Inferior parietal cortex (tissue), 1 donor: ENCODE results near the gene ENO1.
"Not testable (repeated sequence)": the region's sequence is repeated elsewhere in the genome, so short reads cannot be mapped to it uniquely, and the experiment has no call there.

Experiments used
- DNase-seq: peaks from one replicate; pipeline ENCODE4 v3.0.0-alpha.2; 2016; ENCODE audit errors: extremely low spot score

The ENO1 gene

DNA sequence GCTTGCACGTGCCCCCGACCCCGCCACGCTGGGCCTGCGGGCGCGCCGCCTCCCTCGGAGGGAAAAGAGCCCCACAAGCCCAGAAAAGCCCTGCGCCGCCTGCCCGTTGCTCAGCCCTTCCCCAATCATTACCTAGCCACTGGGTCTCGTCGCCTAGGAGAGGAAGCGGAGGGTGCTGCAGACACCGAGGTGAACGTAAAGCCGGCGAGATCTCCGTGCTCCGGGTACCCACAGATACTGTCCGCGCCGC lies at the start of gene ENO1:
ENO1 (minus strand) TSS at position 239 of the 250 bp plus-strand sequence. CDS start 3,778 bp downstream, outside the sequence.
- DNase-seq: no peak

DNA sequence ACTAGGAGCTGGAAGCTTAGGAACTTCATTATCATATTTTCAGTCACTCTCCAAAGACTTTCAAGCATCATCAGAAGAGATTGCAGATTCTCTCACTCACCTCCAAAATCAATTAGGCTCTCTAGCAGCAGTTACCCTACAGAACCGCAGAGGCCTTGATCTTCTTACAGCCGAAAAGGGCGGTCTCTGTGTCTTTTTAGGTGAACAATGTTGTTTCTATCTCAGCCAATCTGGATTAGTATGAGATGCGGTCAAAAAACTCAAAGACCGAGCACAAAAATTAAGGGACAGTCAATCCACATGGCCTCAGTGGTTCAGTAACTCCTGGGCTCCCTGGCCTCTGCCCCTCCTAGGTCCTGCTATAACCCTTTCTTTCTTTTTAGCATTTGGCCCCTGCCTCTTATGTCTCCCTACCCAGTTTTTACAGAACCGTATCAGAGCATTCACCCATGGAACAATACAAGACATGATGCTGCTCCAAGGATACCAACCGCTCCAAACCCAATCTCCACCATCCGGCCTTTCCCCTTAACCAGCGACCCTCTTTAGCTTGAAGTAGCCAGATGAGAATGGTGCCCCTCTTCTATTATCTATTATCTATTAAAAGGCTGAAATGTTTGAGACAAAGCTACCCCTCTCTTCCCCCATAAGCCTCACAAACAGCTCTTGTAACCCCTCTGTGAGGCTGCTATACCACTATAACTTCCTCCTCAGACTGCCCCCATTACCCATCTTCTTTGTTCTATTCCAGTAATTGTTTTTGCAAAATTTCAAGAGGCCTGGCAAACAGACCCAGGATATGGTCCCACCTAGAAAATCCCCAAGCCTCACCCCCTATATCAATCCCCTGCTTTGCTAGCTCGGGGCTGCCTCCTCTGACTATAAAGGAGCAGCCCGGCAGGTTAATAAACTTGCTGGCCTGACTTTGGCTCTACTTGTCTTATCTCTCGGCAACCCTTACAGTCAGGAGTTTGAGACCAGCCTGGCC lies 48.5 kb upstream of the ENO1 start:
- no peak for DNase-seq

DNA sequence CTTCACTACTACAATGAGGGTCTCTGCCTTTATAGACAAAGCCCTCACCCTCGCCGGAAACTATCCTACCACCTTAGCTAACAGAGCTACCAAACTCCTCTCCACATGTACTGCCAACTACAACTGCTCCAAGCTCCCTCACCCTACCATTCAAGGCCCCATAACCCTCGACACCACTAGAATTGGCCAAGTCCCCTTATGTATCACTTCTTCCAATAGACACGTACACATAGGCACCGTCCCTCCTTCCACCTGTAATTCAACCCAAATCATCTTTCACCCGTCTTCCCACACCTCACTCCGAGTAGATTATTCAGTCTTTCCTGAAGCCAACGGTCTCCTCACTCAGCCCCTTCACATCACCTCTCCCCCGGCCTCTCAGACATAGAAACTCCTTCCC lies 47.5 kb upstream of the ENO1 start:
- DNase-seq: no peak

DNA sequence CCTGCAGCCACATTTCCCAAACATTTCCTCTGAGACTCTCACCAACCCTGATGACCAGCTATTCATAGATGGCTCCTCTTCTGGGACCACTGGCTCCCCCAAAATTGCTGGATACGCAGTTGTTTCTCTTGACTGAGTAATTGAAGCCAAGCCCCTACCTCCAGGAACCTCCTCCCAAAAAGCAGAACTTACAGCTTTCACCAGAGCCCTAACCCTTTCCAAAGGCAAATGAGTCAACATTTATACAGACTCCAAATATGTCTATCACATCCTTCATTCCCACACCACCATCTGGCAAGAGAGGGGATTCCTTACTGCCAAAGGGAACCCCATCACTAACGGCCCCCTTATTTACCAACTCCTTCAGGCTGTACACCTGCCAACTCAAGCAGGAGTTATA lies 46.9 kb upstream of the ENO1 start:
- no peak for DNase-seq

DNA sequence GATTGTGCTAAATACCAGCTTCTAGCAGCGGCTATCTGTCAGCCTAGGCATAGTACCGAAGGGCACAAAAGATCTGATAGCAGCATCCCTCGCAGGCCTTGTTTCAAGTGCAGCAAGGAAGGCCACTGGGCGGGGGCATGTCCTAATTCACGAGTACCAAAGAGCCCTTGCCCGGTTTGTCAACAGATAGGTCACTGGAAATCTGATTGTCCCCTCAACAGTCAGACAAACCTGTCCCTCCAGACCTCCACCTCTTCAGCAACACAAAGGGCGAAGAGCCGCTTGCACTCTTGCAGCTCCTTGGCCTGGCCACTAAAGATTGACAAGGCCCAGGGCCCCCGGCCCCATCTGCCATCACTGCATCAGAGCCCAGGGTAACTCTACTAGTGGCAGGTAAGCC lies 44.5 kb upstream of the ENO1 start:
- no peak for DNase-seq

DNA sequence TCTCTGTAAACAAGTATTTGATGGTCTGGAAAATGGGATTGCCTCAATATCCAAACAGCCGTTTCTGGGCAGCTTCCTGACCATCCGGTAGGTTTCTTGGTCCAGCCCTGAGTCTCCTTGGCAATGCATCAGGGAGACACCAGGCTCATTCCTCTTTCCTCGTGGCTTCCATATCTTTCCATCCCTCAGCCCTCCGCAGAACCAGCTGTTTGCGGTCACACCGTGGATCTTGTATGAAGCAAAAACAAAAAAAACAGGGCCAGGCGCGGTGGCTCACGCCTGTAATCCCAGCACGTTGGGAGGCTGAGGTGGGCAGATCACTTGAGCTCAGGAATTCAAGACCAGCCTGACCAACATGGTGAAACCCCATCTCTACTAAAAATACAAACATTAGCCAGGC lies 39.0 kb upstream of the ENO1 start:
- not testable (repeated sequence) for DNase-seq

DNA sequence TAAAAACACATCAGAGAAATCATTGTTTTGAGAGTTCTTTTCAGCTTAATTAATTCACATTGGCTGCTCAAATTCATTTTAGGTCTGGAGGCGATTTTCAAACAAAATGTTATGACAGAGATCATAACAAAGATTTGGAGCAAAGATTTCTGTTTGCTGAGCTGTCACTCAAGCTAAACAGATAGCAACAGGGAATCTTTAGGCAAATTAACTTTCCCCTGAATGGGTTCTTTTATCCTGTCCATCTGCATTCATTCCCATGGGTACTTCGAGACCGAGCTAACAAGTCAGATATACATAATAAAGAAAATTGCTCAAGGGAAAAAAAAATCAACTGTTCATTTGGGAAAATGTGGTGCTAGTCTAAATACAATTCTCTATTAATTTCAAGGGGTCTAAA lies 37.0 kb upstream of the ENO1 start:
- no peak for DNase-seq

DNA sequence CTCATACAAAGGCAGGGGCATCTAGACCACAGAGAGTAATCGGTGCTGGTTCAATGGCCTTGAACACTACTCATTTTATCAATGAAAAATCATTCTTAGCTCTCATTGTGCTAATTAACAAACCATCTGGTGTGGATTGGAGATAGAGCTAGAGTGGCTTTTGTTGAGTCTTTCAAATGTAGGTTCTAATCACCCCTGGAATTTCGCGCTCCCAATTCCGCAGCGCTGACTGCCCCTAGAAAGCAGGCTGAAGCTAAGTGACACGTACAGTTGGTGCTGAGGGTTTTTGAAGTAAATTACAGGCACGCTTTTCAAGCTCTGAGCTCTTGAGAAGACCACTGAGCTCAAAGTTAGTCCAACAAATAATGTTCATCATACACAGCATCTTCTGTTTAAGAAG lies 36.0 kb upstream of the ENO1 start:
- no peak for DNase-seq

DNA sequence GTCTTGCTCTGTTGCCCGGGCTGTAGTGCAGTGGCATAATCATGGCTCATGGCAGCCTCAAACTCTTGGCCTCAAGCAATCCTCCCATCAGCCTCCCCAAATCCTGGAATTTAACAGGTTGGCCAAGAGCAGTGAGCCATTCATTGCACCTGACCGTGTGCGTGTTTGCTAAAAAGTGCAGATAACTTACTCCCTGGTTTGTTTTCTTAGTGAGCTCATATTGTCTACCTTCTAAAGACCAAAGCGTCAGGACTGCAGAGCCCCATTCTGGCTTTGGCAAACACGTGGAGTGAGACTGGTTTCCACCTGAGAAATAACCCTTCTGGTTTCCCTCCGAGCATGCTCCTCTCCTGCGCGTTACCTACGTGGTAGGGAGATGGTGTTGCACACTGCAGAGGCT lies 35.0 kb upstream of the ENO1 start:
- no peak for DNase-seq

DNA sequence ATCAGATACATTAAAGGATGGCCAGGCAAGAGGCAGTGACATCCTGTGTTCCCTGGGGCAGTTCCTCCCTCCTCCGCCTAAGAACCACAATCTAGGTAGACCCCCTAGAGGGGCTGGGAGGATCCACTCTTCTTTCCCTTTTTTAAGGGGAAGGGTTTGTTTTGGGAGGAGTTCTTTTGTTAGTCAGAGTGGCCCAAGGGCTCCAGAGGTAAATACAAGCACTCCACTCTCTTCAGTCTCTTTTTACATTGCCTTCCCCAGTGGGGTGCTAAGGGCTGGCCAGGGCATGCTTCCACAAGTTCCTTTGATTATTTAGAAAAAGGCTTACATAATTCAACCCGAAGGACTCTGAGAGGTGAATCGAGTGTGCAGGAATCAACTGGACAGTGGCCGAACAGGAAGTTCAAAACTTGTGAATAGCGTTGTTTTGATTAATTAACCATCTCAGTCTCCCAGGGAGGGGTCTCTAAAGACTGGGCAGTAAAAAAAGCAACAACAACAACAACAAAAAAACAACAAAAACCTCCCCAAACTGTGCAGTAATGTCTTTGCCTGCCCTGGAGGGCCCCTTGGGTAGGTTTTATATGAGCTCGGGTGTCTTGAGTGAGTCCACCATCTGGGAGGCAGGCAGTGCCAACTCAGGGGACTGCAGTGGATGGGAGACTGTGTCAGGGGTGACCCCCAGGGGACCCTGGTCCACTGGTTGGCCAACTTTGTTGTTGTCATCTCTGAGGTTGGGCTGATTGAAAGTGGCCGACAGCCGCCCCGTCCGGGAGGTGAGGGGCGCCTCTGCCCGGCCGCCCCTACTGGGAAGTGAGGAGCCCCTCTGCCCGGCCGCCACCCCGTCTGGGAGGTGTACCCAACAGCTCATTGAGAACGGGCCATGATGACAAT lies 33.2 kb upstream of the ENO1 start:
- no peak for DNase-seq

DNA sequence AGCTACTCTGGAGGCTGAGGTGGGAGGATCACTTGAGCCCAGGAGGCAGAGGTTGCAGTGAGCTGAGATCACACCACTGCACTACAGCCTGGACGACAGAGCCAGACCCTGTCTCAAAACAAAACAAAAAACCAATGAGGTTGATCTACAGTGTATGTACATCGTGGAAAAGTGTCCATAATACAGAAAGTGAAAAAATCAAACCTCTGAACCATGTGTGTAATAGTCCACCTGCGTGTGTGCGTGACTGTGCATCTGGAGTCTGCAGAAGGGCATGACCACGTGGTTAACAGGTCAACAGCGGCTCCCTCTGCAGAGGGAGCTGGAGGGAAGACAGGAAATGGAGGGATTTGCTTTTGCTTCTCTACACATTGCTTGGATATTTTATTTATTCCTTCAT lies 32.4 kb upstream of the ENO1 start:
- no peak for DNase-seq

DNA sequence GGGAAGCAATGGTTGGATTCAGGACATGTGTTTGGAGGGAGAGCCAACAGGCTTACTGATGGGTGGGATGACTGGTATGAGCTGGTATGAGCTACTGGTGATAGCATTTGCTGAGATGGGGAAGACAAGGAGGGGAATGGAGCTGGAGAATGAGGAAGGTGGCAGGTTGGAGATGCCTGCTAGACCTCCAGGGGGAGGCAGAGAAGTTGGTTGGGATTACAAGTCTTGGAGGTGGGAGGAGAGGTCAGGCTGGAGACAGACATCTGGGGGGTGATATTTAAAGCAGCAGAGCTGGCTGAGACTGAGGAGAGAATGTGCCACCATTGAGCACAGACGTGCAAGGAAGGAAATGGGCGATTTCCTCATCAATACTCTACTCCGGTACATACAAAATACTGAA lies 31.8 kb upstream of the ENO1 start:
- no peak for DNase-seq

DNA sequence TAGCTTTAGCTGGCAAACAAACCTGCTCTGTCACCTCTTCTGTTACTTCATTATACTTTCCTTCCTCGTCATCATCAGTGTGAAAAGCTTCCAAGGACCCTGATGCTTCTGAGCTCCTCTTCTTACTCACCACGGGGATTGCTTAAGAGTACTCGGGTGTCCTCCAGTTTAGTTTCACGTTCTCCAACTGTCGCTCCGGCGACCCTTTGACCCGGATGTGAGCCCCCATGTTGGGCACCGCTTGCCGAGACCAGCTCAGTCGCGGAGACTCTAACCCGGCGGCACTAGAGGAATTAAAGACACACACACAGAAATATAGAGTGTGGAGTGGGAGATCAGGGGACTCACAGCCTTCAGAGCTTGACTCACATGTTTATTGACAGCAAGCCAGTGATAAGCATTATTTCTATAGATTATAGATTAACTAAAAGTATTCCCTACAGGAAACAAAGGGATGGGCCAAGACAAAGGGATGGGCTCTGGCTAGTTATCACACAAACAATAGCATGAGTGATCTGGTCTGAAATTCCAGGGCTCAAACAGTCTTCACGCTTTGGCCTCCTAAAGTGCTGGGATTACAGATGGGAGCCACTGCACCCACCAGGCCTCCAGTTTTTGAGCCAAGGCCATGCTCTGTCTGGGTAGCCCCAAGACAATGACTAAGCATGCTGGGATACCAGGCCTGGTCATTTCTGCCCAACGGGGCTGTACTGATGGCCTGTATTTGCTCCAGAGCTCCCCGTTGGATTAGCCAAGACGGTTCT lies 30.1 kb upstream of the ENO1 start:
- no peak for DNase-seq

DNA sequence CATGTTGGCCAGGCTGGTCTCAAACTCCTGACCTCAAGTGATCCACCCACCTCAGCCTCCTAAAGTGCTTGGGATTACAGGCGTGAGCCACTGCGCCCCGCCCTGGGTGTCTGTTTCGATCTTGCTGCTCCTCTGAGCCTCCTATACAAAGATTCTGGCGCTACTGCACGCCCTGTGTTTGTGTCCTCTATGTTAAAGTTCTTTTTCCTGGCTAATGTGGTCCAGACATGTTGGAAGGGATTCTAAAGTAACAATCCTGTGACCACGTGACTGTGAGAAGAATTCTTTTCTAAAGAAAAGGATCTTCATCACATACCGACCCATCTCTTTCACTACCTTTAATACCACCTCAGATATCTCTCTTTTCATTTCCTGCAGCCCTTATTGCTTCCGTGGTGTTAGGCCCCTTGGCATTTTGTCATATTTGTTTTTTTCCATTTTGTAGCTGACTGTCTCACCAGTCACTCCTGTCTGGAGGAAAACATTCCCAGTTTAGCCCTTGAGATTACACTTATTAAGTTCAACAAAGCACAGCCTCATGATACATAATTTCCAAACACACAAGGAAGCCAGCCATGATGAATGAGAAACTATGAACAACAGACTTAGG lies 27.2 kb upstream of the ENO1 start:
- no peak for DNase-seq

DNA sequence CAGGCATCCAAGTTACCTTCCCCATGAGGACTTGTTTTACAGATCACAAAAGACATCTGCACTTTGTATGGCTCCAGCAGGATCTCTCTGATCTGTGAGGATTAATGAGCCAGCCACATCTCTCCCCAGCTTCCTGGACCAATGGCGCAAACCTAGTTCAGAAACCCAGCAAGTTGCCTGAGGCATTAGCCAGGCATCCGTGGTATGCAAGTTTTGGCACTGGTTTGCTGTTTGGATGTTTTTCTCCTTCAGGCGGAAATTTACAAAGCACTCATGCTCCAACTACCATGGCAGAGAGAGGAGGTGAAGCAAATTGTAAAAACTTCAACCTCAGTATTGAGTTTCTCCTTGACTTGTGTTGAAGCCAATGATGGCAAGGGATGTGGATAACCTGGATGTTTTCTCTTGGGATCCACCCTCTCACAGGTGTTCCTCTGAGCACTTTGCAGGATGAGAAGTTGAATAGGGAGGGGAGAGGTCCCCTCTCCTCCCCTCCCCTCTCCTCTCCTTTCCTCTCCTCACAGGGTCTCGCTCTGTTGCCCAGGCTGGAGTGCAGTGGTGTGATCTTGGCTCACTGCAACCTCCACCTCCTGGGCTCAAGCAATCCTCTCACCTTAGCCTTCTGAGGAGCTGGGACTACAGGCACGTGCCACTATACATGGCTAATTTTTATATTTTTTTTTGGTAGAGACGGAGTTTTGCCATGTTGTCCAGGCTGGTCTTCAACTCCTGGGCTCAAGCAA lies 25.6 kb upstream of the ENO1 start:
- no peak for DNase-seq

DNA sequence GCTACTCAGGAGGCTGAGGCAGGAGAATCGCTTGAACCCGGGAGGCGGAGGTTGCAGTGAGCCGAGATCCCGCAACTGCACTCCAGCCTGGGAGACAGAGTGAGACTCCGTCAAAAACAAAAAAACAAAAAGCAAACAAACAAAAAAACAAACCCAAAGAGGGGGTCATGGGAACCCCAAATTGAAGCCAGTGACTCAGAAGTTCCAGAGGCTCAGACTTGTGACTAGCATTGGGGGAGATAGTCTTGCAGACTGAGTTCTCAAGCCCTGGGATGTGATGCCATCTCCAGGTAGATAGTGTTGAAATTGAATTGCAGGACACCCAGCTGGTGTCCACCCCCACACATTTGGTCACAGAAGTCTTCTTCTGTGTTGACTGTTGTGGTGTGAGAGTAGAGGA lies 24.9 kb upstream of the ENO1 start:
- no peak for DNase-seq

DNA sequence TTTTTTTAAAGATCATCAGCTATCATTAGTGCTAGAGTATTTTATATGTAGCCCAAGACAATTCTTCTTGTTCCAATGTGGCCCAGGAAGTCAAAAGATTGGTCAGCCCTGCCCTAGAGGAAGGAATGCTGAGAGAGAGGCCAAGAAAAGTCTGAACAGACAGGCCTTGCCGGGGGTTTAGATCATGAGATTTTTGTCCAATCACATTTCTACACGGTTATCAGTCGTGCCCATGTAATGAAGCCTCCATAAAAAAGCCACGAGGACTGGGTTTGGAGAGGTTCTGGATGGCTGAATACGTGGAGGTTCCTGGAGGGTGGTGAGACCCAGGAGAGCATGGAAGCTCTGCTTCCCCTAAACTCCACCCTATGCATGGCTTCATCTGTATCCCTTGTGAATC lies 24.3 kb upstream of the ENO1 start:
- DNase-seq: no peak

DNA sequence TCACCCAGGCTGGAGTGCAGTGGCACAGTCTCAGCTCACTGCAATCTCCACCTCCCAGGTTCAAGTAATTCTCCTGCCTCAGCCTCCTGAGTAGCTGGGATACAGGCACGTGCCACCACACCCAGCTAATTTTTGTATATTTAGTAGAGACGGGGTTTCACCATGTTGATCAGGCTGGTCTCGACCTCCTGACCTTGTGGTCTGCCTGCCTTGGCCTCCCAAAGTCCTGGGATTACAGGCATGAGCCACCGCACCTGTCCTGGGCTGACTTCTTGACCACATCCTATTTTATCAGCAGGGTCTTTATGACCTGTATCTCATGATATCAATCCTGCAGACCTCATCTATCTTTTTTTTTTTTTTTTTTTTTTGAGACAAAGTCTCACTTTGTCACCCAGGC lies 22.2 kb upstream of the ENO1 start:
- DNase-seq: not testable (repeated sequence)

DNA sequence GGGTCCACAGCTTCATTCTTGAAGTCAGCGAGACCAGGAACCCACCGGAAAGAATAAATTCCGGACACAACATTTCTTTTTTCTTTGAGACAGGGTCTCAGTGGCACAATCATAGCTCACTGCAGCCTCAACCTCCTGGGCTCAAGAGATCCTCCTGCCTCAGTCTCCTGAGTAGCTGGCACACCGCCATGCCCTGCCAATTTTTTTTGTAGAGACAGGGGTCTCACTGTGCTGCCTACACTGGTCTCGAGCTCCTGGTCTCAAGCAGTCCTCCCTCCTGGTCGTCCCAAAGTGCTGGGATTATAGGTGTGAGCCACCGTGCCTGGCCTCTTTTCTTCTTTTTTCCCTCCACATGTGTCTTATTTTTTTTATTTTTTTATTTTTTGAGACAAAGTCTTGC lies 20.6 kb upstream of the ENO1 start:
- DNase-seq: no peak

DNA sequence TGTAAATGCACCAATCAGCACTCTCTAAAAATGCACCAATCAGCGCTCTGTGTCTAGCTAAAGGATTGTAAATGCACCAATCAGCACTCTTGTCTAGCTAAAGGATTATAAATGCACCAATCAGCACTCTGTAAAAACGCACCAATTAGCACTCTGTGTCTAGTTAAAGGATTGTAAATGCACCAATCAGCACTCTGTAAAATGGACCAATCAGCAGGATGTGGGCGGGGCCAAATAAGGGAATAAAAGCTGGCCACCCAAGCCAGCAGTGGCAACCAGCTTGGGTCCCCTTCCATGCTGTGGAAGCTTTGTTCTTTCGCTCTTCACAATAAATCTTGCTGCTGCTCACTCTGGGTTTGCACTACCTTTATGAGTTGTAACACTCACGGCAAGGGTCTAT lies 19.9 kb upstream of the ENO1 start:
- DNase-seq: not testable (repeated sequence)

DNA sequence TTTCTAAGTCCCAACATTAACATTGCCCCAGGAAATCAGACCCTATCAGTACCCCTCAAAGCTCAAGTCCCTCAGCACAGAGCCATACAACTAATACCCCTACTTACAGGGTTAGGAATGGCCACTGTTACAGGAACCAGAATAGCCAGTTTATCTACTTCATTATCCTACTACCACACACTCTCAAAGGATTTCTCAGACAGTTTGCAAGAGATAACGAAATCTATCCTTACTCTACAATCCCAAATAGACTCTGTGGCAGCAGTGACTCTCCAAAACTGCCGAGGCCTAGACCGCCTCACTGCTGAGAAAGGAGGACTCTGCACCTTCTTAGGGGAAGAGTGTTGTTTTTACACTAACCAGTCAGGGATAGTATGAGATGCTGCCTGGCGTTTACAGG lies 19.0 kb upstream of the ENO1 start:
- not testable (repeated sequence) for DNase-seq
